Measurements from ENCODE around the gene CHST11. TPM values are rescaled to one million over a fixed set of nuclear protein-coding genes. Genes with fewer than 3 reads are reported as not detected.

Gene CHST11
- total RNA-seq, 4 donors from 2014 or later, result 20.8 to 56.7 (median 26.5) TPM

DNA sequence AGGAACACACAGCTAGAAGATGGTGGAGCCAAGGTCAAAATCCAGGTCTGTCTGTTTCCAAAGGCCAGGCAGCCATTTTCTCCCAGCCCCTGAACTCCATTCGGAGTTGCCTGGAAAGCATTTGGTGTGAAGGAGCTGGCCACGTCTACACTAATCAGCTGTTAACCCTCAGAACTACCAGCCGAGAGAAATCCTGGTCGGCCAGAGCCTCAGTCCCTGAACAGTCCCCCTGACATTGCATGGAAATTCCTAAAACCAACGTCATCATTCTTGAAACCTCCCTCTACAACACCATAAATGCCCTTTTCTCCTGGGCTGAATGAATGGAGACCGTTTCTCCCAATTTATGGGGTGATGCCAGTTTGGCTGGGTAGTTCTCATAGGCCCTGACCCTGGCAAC is 255.7 kb downstream of the CHST11 start:
- DNase-seq (ENCODE audit: low spot score in 2 of 2), result no peak
- Histone ChIP-seq H3K4me3 (no peak overlapping the region), H3K27ac (peak overlapping the region in 2 of 4 donors; percentile 8 to 62), H3K36me3 (no peaks in the 10 kb centered on the region), H3K9me3 (no peaks in the 10 kb centered on the region), H3K4me1 (peaks cover 0 to 48% (median 19%) of the 10 kb centered on the region in 4 donors), H3K27me3 (no peaks in the 10 kb centered on the region)
- 40 to 69% methylated on average over 6 of the region's 6 CpGs for WGBS, 2 donors
- TF ChIP-seq EP300 (IDR thresholded peaks at IDR 0.05), result no peak
- TF ChIP-seq, protein P1, sequence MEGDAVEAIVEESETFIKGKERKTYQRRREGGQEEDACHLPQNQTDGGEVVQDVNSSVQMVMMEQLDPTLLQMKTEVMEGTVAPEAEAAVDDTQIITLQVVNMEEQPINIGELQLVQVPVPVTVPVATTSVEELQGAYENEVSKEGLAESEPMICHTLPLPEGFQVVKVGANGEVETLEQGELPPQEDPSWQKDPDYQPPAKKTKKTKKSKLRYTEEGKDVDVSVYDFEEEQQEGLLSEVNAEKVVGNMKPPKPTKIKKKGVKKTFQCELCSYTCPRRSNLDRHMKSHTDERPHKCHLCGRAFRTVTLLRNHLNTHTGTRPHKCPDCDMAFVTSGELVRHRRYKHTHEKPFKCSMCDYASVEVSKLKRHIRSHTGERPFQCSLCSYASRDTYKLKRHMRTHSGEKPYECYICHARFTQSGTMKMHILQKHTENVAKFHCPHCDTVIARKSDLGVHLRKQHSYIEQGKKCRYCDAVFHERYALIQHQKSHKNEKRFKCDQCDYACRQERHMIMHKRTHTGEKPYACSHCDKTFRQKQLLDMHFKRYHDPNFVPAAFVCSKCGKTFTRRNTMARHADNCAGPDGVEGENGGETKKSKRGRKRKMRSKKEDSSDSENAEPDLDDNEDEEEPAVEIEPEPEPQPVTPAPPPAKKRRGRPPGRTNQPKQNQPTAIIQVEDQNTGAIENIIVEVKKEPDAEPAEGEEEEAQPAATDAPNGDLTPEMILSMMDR (IDR thresholded peaks at IDR 0.05), result no peak
- TF ChIP-seq POLR2A (IDR thresholded peaks at IDR 0.05), result no peak

DNA sequence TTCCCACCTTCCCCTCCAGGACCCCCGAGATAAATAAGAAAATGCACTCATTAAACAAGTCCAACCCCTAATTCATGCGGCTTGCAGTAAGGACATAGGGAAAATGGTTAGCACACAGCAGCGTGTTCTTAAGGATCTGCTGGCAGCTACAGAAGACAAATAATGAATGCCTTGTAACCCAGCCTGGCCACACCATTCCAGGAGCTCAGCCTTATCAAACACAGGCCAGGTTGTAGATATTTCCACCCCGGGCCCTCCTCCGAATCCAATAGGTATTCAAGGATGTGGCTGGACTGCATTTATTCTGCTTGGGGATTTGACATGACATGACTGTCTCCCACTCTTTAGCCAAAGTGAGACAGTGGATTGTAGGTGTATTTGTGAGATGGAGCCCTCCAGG is 256.2 kb downstream of the CHST11 start:
- H3K9me3 ChIP-seq, result no peaks in the 10 kb centered on the region
- H3K36me3 ChIP-seq, result no peaks in the 10 kb centered on the region
- 44 to 50% methylated on average over 5 of the region's 5 CpGs for WGBS, 2 donors
- H3K4me3 ChIP-seq, result no peak overlapping the region
- TF ChIP-seq, protein P1 (IDR thresholded peaks at IDR 0.05), result no peak
- no peak for TF ChIP-seq POLR2A (IDR thresholded peaks at IDR 0.05)
- no peak for TF ChIP-seq EP300 (IDR thresholded peaks at IDR 0.05)
- no peak for DNase-seq (ENCODE audit: low spot score in 2 of 2)
- peaks cover 0 to 48% (median 19%) of the 10 kb centered on the region in 4 donors for H3K4me1 ChIP-seq
- H3K27ac ChIP-seq, result no peak overlapping the region
- no peaks in the 10 kb centered on the region for H3K27me3 ChIP-seq

DNA sequence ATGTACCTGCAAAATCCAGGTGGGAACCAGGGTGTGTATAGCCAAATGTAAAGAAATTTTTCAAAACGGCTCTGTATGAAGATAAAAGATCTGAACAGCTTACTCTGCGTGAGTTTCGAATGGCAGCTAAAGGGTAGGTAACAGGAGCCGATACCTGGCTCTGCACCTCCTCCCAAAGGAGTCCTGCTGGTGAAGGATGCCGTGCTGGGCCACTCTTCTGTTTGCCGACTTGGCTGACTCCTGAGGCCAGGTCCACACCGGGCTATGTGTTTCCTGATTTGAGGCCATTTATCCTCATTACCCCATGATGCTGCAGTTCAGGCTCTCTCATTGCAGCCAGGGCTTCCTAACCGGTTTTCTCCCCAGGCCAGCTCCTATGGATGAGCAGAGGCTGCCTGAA is 256.7 kb downstream of the CHST11 start:
- H3K27ac ChIP-seq, result no peak overlapping the region
- no peak overlapping the region for H3K4me3 ChIP-seq
- WGBS, 2 donors, result 64 to 77% methylated on average over 8 of the region's 8 CpGs
- H3K4me1 ChIP-seq, result peaks cover 0 to 48% (median 19%) of the 10 kb centered on the region in 4 donors
- no peaks in the 10 kb centered on the region for H3K27me3 ChIP-seq
- TF ChIP-seq POLR2A (IDR thresholded peaks at IDR 0.05), result no peak
- TF ChIP-seq, protein P1 (IDR thresholded peaks at IDR 0.05), result no peak
- TF ChIP-seq EP300 (IDR thresholded peaks at IDR 0.05), result no peak
- H3K36me3 ChIP-seq, result no peaks in the 10 kb centered on the region
- no peak for DNase-seq (ENCODE audit: low spot score in 2 of 2)
- no peaks in the 10 kb centered on the region for H3K9me3 ChIP-seq

DNA sequence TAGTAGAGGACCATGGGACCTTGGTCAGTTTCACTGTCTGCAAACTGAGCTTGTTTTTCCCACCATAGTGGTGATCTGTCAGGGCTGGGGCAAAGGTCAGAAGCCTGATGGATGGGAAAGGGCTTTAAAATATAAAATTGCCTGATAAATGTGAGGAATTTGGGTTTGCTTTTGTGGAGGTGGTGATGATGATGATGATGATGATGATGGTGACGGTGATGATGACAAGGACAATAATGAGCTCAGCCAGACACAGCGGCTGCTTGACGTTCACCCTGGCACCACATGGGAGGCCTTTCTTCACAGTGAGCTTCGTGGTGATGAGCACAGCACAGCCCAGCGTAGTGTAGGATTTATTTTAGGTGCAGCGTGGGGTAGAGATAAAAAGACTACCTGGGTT is 257.6 kb downstream of the CHST11 start:
- Histone ChIP-seq H3K36me3 (no peaks in the 10 kb centered on the region), H3K9me3 (no peaks in the 10 kb centered on the region), H3K4me1 (peaks cover 0 to 48% (median 19%) of the 10 kb centered on the region in 4 donors), H3K27ac (no peak overlapping the region), H3K27me3 (no peaks in the 10 kb centered on the region), H3K4me3 (no peak overlapping the region)
- TF ChIP-seq POLR2A (IDR thresholded peaks at IDR 0.05), result no peak
- TF ChIP-seq, protein P1 (IDR thresholded peaks at IDR 0.05), result no peak
- TF ChIP-seq EP300 (IDR thresholded peaks at IDR 0.05), result no peak
- no peak for DNase-seq (ENCODE audit: low spot score in 2 of 2)
- WGBS, 2 donors, result 95 to 98% methylated on average over 6 of the region's 6 CpGs

DNA sequence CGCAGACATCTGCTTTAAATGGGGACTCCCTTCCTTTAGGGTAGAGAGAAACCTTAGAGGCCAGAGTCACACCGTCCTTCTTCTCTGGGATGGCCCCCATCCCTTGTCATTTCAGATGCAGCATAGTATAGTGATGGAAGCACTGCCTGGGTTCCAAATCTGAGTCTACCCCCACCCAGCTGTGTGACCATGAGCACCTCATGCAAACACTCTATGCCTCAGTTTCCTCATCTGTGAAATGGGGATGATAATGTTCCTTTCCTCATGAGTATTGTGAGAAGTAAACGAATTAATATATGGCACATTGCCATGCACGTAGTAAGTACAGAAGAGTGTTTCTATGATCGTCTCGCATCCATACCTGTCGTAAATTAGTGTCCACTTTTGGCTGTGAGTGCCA is 259.4 kb downstream of the CHST11 start:
- Histone ChIP-seq H3K27me3 (no peaks in the 10 kb centered on the region), H3K4me1 (peaks cover 0 to 39% (median 13%) of the 10 kb centered on the region in 4 donors), H3K4me3 (no peak overlapping the region), H3K9me3 (no peaks in the 10 kb centered on the region), H3K36me3 (no peaks in the 10 kb centered on the region), H3K27ac (no peak overlapping the region)
- WGBS, 2 donors, result 96 to 98% methylated on average over 7 of the region's 7 CpGs
- no peak for DNase-seq (ENCODE audit: low spot score in 2 of 2)
- TF ChIP-seq POLR2A (IDR thresholded peaks at IDR 0.05) (no peak), EP300 (IDR thresholded peaks at IDR 0.05) (no peak)
- TF ChIP-seq, protein P1 (IDR thresholded peaks at IDR 0.05), result no peak
